HG03571 (cell line): ENCODE data around the gene CNNM4.
"Not testable (repeated sequence)": the region's sequence is repeated elsewhere in the genome, so short reads cannot be mapped to it uniquely, and the experiment has no call there.

Experiments used
- ATAC-seq: cut with Tn5 transposase; IDR thresholded peaks from one replicate; pipeline ENCODE4 v1.9.1; 2021; ENCODE audit not compliant: unreplicated experiment

Gene CNNM4

DNA sequence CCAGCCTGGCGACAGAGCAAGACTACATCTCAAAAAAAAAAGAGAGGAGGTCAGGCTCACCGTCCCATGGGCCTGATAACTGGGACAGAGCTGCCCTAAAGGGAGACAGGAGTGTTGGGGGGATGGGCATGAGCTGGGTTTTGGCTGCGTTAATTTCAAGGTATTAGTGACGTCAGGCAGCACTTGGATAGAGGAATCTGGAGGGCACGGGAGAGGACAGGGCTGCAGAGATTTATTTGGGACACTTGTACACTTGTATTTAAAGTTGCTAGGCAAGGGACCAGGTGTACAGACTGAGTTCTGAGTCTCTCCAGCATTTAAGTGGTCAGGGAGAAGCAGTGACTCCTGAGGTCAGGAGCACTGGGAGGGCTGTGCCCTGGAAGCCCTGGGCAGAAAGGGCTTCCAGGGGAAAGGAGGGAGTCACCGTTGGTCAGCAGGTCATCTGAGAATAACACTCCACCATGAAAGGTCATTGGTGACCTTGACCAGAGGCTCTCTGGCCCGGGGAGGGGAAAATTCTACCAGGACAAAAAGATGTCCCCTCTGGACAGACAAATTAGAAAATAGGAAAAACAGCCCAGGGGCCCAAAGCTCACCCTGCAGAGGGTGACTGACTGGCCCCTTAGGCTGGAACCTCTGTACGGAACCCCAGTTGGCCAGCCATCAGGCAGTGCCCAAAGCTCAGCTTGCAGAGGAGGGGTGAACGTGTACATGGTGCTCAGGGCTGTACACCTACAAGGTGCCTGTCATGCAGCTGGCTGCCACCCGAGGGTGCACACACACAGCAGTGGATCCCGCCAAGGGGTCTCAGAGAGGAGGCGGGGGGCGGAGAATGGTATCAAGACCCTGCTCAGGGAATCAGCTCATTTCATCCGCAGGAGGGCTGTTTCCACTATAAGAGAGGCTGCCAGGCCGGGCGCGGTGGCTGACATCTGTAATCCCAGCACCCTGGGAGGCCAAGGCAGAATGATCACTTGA lies 32.4 kb downstream of the CNNM4 start:
- ATAC-seq, result no peak

DNA sequence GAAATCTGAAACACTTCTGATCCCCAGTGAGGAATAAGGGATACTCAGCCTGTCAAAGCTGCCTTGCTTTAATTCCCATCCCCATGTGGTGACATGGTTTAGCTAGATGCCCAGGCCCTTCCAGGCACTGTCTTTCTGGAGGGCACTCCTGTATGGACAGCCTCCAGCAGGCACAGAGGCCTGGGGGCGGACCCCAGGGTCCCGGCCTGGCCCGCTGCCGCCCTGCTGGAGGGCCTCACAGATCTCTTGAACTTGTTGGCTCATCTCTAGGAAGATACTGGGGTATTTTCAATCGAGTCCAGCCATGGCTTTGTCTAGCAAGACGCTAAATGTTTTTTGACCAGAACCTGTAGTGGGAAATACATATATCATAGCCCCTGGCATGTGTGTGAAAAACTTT lies 34.4 kb downstream of the CNNM4 start:
- no peak for ATAC-seq

DNA sequence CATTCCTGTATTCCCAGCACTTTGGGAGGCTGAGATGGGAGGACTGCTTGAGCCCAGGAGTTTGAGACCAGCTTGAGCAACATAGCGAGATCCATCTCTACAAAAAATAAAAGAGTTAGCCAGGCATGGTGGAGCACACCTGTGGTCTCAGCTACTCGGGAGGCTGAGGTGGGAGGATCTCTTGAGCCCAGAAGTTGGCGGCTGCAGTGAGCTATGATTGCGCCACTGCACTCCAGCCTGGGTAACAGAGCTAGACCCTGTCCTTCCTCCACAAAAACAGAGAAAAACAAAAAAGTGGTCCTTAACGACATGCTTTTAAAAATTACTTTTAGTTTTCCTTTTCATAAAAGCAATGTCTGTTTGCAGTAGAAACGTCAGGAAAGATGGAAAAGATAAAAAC lies 35.8 kb downstream of the CNNM4 start:
- not testable (repeated sequence) for ATAC-seq

DNA sequence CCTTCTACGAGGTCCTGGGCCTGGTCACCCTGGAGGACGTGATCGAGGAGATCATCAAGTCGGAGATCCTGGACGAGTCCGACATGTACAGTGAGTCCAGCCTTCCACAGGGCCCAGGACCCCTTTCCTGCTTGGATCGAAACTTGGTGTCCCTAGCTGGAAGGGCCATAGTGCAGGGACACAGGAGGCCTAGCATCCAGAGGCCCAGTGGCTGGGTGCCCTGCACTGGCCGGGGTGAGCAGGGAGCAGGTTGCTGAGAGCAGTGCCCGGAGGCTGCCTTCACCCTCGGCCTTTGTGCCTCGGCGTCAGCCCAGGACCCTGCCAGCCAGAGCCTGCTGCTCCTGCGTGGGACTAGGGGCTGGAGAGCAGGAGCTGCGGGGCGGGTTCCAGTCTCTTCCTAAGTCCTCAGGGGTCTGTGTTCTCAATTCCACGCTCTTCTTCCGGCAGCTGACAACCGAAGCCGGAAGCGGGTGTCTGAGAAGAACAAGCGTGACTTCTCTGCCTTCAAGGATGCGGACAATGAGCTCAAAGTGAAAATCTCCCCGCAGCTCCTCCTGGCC lies 36.4 kb downstream of the CNNM4 start:
- no peak for ATAC-seq

GRCh38 chr2:96798733-96799622 lies 38.3 kb downstream of the CNNM4 start:
- no peak for ATAC-seq

DNA sequence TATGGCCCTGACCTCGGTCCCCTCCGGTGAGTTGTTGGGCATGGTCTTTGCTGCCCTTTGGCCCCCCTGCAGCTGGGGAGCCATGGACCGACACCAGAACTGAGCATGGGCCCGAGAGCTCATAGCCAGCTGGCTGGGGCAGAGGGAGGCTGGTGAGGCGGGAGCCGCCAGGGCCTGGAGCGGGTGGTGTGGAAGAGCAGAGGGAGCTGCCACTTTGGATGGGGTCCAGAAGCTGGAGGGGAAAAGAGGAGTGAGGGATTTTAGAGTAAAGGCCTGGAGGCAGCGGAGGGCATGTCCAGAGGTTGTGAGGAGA lies 38.9 kb downstream of the CNNM4 start:
- no peak for ATAC-seq

GRCh38 chr2:96800061-96801004 lies 39.6 kb downstream of the CNNM4 start:
- peak; percentile 9 for ATAC-seq

GRCh38 chr2:96801005-96801785 lies 40.5 kb downstream of the CNNM4 start:
- peak; percentile 82 for ATAC-seq

DNA sequence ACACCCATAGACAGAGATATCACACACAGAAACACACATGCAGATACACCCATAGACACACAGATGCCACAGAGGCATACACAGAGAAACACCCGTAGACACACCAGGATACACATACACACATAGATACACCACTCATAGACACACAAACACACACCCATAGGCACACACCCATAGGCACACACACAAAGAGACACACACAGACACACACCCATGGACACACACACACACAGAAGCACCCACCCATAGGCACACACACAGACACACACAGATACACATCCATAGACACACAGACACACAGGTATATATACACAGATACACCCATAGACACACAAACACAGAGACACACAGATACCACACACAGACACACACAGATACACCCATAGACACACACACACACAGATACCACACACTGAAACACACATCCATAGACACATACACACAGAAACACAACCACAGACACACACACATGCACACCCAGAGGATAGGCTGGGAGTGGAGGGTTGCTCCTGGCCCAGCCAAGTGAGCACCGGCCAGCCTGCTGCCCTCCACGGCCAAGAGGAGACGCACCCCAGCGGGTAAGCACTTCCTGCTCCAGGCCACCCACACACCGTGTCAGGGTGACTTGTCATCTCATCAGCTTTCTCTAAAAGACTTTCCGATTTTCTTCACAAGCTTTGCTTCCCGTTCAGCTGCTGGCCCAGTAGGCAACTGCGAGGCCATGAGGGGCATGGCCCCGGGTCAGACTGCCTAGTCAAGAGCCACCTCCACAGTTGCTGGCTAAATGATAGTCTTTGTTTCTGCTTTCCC lies 41.3 kb downstream of the CNNM4 start:
- ATAC-seq, result no peak

DNA sequence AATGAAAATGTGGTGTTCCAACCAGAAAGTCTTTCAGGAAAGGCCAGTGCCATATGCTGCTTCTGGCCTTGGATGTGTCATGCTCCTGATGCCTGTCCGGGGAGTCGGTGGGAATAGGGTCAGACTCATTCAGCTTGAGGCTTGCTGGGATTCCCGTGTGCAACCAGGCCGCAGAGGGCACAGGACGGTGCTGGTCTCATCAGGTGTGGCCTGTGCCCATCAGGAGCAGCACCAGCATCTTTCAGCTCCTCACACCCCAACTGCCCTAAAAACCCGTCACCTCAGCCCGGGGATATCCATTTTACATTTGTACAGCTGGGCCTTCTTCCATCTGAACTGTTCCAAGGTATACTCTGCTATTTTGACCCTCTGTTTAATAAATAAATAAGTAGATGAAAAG lies 42.0 kb downstream of the CNNM4 start:
- no peak for ATAC-seq

- no peak for ATAC-seq
Measured at GRCh38 chr2:96804986-96805385, 44.3 kb downstream of the CNNM4 start.

GRCh38 chr2:96805946-96806345 lies 45.2 kb downstream of the CNNM4 start:
- ATAC-seq, result not testable (repeated sequence)

DNA sequence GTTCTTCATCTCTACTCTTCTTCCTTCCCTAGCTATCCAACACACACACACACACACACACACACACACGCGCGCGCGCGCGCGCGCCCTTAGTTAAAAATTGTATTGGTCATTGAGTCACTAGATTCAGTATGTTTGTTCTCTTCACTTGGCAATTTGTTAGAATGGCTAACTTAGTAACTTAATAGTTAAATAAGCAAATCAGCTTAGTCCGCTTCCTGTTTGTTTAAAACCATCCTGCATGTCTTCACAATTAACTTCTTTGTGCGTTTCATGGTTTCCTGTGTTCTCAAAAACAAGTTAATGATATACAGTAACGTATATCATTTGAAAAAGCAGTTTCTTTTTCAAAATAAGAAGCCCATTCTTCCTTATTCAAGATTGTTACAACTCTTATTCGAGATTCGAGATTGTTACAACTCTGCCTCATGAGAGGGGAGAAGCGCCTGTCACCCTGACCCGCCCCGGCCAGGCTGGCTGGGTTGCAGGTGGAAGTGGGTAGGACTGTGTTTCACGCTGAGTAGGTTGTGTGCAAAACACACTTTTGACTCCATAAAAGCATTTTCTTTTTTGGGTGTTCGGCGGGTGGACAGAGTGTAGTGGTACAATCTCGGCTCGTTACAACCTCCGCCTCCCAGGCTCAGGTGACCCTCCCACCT lies 45.9 kb downstream of the CNNM4 start:
- ATAC-seq, result peak; percentile 58

- no peak for ATAC-seq
Measured at GRCh38 chr2:96807127-96807471, 46.4 kb downstream of the CNNM4 start.

- ATAC-seq, result no peak
Measured at GRCh38 chr2:96808176-96808837, 47.6 kb downstream of the CNNM4 start.

DNA sequence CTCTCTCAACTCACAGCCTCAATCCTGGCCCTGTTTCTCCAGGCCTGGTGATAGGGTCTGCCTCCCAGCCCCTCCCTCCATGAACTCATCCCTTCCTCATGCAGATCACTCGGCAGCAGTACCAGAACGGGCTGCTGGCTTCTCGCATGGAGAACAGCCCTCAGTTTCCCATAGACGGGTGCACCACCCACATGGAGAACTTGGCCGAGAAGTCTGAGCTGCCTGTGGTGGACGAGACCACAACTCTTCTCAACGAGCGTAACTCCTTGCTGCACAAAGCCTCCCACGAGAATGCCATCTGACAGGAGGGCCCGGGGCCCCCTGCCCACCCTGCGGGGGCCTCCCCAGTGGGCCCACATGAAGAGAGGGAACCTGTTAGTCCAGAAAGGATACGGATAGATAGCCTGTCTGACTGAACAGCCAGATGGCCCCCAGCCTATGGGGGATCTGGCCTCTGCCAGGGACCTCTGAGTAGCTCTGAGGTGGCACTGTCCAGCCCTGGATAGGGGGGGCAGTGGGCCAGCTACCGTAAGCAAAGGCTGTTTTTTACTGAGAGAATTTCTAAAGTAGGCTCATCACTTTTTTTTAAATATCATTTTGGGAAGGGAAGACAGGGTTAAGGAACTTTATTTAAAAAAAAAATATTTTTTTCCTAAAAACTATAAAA lies 48.6 kb downstream of the CNNM4 start:
- ATAC-seq, result no peak
